Measurements from ENCODE around the gene EIF4ENIF1. TPM values are rescaled to one million over a fixed set of nuclear protein-coding genes. Genes with fewer than 3 reads are reported as not detected.

The EIF4ENIF1 gene
- total RNA-seq, 1 experiment from 2014 or later, result 36.3 TPM

DNA sequence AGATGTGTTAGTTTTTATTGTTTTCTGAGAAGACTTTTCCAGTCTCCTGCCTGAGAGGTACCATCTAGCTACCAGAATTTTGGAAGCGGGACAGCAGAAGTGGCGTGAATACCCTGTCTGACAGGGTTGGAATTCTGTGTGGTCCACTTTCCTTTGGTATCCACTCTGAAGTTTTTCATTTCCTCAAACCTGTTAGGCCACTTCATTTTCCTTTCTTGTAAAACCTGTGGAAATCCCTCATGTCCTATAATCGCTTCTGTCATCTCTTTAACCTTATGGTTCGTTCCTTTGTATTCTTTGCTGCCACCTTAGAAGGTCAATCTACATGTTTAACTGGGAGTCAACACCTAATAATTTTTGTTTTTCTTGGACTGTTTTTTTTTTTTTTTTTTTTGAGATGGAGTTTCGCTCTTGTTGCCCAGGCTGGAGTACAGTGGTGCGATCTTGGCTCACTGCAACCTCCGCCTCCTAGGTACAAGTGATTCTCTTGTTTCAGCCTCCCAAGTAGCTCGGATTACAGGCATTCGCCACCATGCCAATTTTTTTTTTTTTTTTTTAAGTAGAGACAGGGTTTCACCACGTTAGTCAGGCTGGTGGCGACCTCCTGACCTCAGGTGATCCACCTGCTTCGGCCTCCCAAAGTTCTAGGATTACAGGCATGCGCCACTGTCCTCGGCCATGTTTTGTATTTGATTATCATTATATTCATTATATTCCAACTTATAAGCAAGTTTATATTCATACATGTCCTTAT is 13.7 kb upstream of the EIF4ENIF1 start:
- no peak overlapping the region for H3K4me2 ChIP-seq (ENCODE audit: insufficient read depth, insufficient read length, low read length)
- no peak overlapping the region for H4K8ac ChIP-seq (replicated peaks; ENCODE audit: insufficient read length, low read depth, low read length)
- H3K4me3 Mint-ChIP-seq, result no peak overlapping the region
- no peak overlapping the region for H2AFZ ChIP-seq (ENCODE audit: low read length)
- no peak overlapping the region for H3K14ac ChIP-seq (ENCODE audit: insufficient read depth, low read length)
- H3K18ac ChIP-seq (ENCODE audit: insufficient read length, low read depth, low read length), result no peak overlapping the region
- H3K23me2 ChIP-seq (ENCODE audit: insufficient read length, low read depth, low read length, poor library complexity, severe bottlenecking), result no peaks in the 10 kb centered on the region
- DNase-seq, result no peak
- H3K9ac ChIP-seq (ENCODE audit: extremely low read depth, insufficient read length, low read length), result no peak overlapping the region
- H3K4me1 Mint-ChIP-seq, result peaks cover 8% of the 10 kb centered on the region in 2 experiments
- H4K91ac ChIP-seq (ENCODE audit: insufficient read length, low read depth, low read length), result no peak overlapping the region
- H4K20me1 ChIP-seq (ENCODE audit: control insufficient read depth, insufficient read depth, insufficient read length), result no peaks in the 10 kb centered on the region
- no peak overlapping the region for H2BK120ac ChIP-seq (ENCODE audit: low read depth, low read length, poor library complexity, severe bottlenecking)
- H3K9me3 ChIP-seq (ENCODE audit: control insufficient read depth, low read depth, low read length), result no peaks in the 10 kb centered on the region
- H3K79me1 ChIP-seq (ENCODE audit: insufficient read depth, low read depth, low read length, poor library complexity, severe bottlenecking), result no peaks in the 10 kb centered on the region
- no peak overlapping the region for H4K5ac ChIP-seq (ENCODE audit: insufficient read length, low read depth, low read length)
- no peak overlapping the region for H3K4ac ChIP-seq (ENCODE audit: low read depth, low read length)
- no peak overlapping the region for H3K23ac ChIP-seq (ENCODE audit: insufficient read length, low read depth, low read length)
- H3K27me3 ChIP-seq (ENCODE audit: insufficient read depth, low read length), result no peaks in the 10 kb centered on the region; the same call in 1 of the 2 replicates
- H3K79me2 ChIP-seq (ENCODE audit: insufficient read depth, low read length), result no peaks in the 10 kb centered on the region
- no peak overlapping the region for H2BK15ac ChIP-seq (ENCODE audit: low read depth, low read length)
- no CpG with 5 or more reads among the region's 14 CpGs for WGBS (ENCODE audit: extremely low coverage, insufficient read length, low lambda C conversion rate)
- H3K4me1 ChIP-seq (ENCODE audit: insufficient read depth, low read length), result no peaks in the 10 kb centered on the region; the same call in 1 of the 2 replicates
- TF ChIP-seq, protein P1, sequence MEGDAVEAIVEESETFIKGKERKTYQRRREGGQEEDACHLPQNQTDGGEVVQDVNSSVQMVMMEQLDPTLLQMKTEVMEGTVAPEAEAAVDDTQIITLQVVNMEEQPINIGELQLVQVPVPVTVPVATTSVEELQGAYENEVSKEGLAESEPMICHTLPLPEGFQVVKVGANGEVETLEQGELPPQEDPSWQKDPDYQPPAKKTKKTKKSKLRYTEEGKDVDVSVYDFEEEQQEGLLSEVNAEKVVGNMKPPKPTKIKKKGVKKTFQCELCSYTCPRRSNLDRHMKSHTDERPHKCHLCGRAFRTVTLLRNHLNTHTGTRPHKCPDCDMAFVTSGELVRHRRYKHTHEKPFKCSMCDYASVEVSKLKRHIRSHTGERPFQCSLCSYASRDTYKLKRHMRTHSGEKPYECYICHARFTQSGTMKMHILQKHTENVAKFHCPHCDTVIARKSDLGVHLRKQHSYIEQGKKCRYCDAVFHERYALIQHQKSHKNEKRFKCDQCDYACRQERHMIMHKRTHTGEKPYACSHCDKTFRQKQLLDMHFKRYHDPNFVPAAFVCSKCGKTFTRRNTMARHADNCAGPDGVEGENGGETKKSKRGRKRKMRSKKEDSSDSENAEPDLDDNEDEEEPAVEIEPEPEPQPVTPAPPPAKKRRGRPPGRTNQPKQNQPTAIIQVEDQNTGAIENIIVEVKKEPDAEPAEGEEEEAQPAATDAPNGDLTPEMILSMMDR (conservative IDR thresholded peaks at IDR 0.05), result no peak
- H2AK5ac ChIP-seq (ENCODE audit: insufficient read length, low read length), result no peak overlapping the region
- no peak overlapping the region for H3T11ph ChIP-seq (ENCODE audit: low read length)
- H3K27ac Mint-ChIP-seq, result no peak overlapping the region
- H2BK12ac ChIP-seq (ENCODE audit: insufficient read length, low read depth, low read length), result no peak overlapping the region
- H2BK20ac ChIP-seq (ENCODE audit: low read depth, low read length, poor library complexity, severe bottlenecking), result no peak overlapping the region
- H3K27me3 Mint-ChIP-seq (ENCODE audit: low read depth), result no peaks in the 10 kb centered on the region
- H3K9me3 Mint-ChIP-seq, result peaks cover 0 to 7% of the 10 kb centered on the region in 2 experiments; a peak in 4 of 5 replicates
- no peak overlapping the region for H3K56ac ChIP-seq (ENCODE audit: insufficient read length, low read depth, low read length)
- H2BK5ac ChIP-seq (ENCODE audit: insufficient read length, low read length), result no peak overlapping the region
- H3K36me3 Mint-ChIP-seq (ENCODE audit: insufficient read depth in 1 of 3, low read depth in 3 of 3), result peaks cover 0 to 19% (median 11%) of the 10 kb centered on the region in 3 experiments; a peak in 6 of 7 replicates
- no peak overlapping the region for H3K27ac ChIP-seq (ENCODE audit: insufficient read length, low read depth, low read length)

All from H9 (cell line).